Activated CD4-positive, CD25-positive, alpha-beta regulatory T cell treated with anti-CD3 and anti-CD28 coated beads, Interleukin-2, amount 50 U/mL, for 16 hours (primary cell): Measurements from ENCODE around the gene DNAJB6.

Experiments used
- DNase-seq: peaks from one replicate; pipeline ENCODE4 v3.0.0-alpha.2; 2020; ENCODE audit warnings: low read depth, low spot score

DNAJB6 gene

DNA sequence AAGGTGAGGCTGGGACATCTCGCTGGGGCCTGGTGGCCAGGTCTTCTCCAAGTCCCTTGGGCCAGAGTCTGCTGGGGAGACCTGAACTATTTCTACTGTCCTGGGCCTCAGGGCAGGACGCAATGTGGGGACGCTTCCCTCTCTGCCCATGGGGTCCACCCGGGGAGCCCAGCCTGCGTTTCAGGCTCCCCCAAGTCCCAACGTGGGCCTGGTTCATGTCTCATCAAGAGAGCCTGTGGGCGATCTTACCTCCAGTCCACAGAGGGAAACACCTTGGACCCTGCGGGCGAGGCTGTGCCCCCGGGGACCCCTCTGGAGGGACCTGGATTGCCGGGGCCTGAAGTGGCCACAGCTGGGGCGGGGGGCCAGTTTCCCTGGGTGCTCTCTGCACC, 91.7 kb downstream of the DNAJB6 start:
- no peak for DNase-seq

DNA sequence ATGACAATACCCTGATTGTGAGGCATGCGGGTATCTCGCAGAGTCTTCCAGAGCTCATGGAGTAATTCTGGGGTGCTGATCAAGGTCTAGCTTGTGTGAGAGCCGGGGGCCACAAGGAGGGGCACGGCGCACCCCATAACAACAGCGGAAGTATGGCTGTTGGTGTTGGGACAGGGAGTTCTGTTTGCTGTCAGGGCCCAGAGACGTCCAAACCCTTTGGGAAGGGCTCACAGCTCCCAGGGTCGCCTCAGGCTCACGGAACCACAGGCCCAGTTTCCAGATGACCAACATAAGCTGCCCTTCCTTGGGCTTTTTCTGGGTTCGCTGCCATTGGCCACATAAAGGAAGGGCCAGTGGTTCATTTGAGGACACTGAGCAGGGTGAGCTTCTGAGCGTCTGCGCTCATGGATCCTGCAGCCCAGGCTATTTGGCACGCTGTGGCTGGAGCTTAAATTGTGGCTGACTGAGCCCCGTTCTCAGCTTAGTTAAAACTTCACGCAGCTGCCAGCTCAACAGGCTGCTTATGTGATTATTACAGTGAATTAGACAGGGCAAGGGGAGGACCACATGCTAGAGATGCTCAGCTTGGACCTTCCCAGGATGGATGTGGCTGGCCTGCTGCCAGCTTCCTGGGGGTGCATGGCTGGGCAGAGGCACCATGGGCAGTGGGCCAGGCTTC, 92.3 kb downstream of the DNAJB6 start:
- no peak for DNase-seq

DNA sequence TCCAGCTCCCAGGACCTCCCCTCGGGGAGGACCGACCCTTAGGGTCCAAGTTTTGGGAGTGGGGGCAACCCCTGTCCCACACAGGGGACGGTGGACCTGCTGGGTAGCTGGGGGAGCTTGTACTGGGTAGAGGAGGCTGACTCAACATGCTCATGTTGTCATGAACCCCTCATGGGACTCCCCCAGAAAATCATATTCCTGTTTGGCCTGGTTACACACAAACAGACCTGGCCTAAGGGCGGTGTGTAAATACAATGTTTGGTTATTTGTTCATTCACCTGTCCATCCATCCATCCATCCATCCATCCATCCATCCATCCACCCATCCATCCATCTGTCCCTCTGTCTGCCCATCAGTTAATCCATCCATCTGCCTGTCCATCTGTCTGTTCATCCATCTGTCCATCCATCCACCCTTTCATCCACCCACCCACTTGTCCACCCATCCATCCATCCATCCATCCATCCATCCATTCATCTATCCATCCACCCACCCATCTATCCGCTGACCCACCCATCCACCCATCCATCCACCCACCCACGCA, 92.9 kb downstream of the DNAJB6 start:
- no peak for DNase-seq

DNA sequence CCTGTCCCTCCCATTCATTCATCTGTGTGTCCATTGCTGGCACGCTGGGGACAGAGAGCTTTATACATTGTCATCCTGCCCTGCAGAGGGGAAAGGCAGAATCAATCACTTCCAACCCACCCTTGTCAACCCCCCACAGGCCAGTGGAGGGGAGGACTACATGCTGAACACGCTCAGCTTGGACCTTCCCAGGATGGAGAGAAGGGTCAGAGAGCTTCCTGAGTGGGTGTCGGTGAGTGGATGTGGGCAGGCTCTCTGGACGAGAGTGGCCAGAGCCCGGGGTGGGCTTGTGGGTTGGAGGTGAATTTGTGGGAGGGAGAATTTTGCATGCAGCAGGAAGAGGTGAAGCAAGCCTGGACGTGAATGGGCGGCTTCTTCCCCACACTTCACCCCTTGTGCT, 93.9 kb downstream of the DNAJB6 start:
- no peak for DNase-seq

DNA sequence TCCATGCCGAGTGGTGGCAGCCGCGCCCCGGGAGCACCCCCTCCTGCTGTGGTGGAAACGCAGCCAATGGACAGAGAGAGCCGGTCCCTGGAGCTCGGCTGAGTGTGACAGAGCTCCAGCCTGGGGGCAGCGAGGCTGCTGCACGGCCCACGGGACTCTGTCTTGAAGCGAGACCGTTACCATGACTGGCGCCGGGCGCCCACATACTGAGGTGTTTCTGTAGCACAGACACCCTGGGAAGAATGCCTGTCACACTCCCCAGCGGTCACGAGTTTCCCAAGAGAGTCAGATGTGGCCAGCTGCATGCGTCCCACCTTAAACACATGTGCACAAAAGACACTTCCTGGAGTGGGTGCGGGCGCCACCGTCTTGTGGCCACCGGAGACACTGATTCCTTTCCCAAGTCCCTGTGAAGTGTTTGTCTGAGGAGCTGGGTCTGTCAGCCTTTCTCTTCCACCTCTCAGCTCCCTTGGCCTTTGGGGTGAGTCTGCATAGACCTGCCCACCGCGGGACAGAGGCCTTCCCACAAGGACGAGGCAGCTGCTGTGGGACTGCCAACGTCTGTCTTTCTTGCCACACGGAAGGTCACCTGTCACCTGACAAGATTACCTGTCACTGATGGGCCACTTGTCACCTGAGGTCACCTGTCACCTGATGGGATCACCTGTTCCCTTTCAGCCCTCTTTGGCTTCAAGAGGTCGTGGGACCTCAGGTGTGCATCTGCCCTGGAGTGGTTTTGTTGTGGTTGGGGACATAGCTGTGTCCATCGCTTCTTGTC, 94.6 kb downstream of the DNAJB6 start:
- no peak for DNase-seq

DNA sequence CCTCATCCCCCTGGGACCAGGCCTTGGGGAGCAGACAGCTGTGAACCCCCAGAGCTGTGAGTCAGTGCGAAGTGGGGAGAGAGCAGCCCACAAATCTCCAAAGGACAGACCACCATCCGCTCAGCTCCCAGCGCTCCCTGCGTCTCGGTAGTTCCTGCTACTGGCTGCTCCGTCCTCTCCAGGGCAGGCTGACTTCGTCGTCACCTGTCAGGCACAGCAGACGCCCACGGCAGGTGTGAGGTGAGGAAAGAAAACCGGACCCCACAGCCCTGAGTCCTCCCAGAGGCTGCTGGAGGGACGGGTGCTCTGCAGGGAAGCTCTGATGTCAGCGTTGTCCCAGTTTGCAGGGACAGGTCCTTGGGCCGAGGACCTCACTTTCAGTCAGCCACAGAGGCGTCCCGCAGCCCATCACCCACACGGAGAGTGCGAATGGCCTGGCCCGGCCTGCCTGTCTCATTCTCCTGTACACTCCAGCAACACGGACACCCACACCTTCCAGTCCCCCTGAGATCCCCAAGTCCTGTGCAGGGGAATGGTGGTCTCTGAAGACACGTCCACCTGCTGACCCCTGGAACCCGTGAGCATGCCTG, 95.2 kb downstream of the DNAJB6 start:
- no peak for DNase-seq

DNA sequence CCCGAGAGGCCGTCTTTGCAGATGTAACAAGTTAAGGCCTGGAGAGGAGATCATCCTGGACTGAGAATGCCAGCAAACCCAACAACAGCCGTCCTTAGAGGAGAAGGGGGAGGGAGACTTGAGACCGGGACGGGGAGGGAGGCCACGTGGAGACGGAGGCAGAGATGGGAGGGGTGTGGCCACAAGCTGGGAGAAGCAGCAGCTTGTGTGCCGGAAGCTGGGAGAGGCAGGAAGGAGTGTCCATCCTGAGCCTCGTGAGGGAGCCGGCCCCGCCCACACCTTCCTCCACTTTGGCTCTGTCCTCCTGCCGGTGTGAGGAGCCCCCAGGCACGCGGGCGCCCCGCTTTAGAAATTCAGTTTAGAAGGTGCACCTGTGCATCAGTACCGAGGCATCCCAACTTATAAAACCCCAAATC, 95.7 kb downstream of the DNAJB6 start:
- no peak for DNase-seq

DNA sequence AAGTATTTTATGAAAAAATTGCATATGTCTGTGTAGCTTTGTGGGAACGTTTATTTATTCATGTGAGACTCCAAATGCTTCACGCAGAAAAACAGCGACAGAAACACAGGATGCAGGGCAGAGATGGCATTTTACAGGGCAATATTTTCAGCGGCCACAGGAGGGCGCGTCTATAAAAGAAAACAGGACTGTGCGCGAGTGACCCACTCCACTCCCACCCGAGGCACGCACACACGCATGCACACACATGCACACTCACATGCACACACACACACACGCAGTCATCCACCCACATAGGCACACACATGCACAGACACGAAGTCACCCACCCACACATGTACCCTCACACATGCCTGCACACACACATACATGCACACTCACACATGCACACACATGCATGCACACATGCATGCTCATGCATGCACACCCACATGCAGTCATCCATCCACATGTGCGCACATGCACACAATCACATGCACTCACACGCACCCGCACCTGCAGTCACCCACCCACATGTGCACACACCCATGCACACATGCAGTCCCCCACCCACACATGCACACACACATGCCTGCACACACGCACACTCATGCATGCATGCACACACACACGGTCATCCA, 96.3 kb downstream of the DNAJB6 start:
- DNase-seq: no peak

DNA sequence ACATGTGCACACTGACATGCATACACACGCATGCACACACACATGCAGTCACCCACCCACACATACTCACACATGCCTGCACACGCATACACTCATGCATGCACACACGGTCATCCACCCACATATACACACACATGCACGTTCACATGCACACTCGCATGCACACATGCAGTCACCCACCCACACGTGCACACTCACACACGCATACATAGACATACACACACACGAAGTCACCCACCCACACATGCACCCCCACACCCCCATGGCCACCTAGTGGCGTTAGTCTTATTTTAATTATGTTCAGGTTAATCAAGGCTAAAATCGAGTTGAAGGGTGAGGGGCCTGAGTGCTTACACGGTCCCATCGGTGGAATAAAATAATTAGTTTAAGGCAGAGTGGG, 96.8 kb downstream of the DNAJB6 start:
- DNase-seq: no peak

DNA sequence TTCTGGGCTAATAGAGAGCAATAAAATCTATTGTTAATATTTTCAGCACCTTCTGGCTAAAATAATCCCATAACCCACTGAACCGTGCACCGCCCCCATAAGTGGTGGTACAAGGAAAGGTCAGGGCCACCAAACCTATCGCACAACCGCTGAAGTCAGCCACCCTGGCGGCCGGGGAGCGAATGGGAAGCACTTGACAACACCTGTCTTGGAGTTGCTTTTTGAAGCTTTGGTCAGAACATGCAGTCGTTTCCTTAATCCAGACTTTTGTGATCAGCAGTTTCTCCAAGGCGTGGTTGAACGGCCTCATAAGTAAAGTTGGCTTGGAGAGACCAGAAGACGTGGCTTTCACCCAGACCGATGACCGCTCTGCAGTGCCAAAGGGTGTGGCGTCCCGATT, 97.4 kb downstream of the DNAJB6 start:
- no peak for DNase-seq

DNA sequence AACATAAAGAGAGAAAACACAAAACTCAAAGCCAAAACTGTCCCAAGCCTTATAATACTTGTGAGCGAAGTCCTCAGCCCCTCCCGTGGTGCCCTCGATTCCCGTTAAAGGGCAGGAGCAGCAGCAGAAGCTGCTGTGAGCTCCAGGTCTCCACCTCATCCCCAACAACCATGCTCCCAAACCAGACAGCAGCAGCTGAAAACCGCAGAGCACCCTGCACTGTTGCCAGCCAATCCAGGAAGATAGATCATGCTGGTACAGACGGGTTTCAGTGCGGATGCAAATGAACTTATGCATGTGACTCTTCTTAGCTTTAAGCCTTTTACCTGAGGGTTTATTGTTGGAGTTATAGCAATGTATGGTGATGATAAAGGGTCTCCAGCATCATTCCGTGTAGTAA, 97.9 kb downstream of the DNAJB6 start:
- DNase-seq: no peak

DNA sequence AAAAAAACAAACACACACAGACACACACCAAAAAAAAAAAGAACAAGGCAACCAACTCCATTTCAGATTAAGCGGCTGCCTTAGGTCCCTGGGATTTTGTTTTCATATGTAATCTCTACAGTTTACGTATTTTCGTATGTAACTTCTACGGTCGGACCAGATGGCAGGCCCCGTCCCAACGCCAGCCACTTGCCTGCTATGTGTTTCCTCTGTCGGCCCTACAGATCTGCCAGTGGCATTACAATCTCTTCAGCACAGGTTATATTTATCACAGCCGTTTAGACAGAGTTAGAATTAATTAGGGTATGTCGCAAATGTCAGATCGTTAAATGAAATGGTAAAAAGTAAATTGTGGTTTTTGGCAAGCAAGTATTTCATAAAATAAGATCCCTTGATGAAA, 99.3 kb downstream of the DNAJB6 start:
- DNase-seq: no peak

DNA sequence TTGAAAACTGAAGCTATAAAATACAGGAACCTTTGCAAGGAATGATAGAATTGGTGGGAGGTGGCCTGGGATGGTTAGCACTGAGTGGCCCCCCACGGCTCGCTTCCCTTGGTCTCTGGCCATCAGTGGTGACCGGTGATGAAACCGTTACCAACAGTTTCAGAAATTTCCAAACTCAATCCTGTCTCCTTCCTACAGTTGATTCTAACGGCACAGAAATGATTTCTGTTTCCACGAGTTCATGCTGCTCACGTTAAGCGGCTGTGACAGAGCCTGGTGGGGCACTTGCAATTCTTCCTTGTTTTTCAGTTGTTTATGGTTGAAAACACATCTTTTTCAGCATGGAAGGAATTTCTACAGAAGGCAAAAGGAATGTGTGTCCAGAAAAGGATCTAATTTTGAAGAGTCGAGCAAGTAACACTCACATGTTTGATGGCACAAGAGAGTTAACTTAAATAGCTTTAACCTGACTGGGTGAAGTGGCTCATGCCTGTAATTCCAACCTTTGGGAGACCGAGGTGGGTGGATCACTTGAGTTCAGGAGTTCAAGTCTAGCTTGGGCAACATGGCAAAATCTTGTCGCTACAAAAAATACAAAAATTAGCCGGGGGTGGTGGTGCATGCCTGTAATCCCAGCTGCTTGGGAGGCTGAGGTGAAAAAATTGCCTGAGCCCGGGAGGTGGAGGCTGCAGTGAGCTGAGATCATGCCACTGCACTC, 100.1 kb downstream of the DNAJB6 start:
- DNase-seq: no peak

DNA sequence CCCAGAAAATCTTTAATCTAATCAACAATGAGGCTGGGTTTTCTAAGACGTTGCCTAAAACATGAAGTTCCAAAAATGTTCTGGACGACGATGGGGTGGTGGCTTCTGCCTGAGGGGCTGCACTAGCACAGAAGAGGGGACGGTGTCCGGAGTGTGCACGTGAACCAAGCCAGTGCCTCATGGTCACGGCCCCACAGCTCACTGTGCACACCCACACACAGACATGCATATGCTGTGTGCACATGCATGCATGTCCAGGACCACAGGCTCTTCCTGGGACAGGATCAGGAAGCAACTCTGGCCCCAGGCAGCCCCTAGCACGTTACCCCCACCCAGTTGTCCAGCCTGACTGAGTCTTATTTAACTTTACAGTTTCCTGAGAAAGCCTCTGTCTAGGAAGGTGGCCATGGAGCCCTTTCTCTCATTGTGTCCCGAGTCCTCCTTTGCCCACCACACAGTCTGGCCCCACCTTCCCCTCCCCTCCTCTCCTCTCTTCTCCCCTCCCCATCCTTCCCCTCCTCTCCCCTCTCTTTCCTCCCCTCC, 100.8 kb downstream of the DNAJB6 start:
- no peak for DNase-seq

DNA sequence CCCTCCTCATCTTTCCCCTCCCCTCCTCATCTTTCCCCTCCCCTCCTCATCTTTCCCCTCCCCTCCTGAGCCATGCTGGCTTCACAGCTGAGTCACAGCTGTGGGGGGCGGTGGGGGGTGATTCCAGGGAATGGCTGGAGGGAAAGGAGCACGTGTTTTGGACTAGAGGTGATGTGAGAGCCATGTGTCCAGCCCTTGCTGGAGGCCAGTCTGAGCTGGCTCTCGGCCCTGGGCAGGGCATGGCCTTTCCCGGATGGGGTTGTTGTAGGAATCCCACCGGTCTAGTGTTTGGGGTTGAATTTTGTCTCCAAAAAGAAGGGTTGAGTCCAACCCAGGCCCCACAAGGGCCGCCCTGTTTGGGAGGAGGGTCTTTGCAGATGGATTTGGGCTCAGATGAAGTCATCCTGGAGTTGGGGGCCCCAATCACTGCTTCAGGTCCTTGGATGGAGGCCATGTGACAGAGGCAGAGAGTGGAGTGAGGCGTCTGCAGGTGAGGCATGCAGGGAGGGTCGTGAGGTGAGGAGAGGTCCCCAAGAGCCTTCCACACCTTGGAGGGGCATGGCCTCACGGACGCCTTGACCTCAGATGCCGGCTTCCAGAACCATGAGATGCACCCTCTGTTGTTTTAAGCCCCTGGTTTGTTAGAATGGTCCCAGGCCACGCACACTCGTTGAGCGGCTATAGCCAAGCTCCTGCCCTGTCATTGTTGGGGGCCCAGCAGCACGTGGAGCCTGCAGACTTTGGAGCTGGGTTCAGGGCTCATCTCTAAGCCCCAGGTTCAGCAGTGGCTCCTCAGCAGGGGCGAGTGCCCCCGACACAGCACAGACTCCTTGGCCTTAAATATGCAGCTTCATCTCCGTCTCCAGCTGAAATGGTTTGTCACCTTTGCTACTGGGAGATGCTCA, 101.6 kb downstream of the DNAJB6 start:
- DNase-seq: no peak

DNA sequence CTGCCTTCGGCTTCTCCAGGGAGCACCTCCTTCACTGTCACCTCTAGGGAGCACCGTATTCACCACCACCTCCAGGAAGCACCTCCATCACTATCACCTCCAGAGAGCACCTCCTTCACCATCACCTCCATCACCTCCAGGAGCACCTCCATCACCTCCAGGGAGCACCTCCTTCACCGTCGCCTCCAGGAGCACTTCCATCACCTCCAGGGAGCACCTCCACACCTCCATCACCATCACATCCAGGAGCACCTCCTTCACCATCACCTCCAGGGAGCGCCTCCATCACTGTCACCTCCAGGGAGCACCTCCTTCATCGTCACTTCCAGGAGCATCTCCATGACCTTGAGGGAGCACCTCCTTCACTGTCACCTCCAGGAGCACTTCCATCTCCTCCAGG, 102.3 kb downstream of the DNAJB6 start:
- DNase-seq: no peak

DNA sequence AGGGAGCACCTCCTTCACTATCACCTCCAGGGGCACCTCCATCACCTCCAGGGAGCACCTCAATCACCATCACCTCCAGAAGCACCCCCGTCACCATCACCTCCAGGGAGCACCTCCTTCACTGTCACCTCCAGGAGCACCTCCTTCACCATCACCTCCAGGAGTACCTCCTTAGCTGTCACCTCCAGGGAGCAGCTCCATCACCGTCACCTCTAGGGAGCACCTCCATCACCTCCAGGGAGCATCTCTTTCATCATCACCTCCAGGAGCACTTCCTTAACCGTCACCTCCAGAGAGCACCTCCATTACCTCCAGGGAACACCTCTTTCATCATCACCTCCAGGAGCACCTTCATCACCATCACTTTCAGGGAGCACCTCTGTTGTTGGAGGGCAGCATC, 103.0 kb downstream of the DNAJB6 start:
- no peak for DNase-seq

DNA sequence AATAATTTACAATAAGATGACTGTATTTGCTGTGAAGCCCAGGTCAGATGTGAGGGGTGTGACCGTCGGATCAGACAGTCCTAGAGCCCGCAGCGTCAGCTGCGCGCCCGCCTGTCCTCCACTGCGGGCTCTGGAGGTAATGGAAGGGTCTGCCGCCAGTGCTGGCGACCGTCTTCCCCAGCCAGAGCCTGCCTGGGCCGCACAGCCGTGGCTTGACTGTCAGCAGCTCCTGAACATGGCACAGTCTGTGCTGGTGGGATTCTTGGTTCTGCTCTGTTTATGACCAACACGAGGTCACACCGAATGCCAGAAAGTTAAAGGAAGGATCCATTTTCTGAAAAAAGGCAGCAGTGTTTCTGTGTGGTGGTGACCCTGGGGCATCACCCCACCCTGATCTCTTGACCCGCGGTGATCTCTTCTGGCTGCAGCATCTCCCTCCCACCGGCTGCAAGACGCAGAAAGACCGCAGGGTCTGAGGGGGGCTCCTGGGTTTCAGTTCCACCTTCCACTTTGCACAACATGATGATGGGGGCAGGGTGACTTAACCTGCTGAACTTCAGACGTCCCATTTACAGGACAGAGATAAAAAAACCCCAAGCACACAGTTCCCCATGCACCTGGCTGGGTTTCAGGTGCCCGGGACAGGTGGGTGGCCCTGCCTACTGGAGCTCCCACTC, 103.7 kb downstream of the DNAJB6 start:
- DNase-seq: no peak

DNA sequence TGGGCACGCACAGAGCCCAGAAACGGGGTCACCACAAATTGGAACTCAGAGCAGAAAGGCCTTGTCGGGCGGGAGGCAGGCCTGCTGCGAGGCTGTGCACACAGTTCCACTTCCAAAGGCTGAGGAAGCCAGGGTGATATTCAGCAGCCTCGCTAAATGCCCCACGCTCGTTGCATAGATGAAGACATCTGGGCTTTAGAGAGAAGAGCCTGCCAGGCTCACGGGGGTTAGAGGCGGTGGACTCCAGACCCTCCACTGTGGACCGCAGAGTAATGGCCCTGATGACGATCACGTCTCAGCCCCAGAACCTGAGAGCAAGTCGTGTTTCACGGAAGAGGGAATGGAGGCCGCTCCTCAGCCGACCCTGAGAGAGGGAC, 104.2 kb downstream of the DNAJB6 start:
- DNase-seq: no peak

DNA sequence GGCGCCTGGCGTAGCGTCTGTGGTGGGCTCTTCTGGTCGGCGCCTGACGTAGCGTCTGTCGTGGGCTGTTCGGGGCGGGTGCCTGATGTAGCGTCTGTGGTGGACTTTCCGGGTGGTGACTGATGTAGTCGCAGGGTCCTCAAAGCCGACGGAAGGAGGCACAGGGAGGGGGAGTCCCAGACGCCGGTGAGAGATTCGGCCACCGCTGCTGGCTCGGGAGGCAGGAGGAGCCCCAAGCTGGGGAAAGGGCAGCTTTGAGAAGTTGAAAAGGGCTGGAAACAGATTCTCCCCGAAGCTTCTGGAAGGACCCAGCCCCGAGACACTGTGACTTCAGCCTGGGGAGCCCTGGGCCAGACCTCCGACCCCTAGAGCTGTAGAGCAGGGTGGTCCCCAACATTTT, 105.7 kb downstream of the DNAJB6 start:
- DNase-seq: no peak
